B cell (primary cell): ENCODE measurements around the gene CMYA5. TPM values are rescaled to one million over a fixed set of nuclear protein-coding genes. Genes with fewer than 3 reads are reported as not detected.

Experiments used
- ATAC-seq: fragments of 200-7000 bp; cut with Tn5 transposase; one replicate; pipeline ENCODE4 v1.10.0; 2021; ENCODE audit warnings: low read depth, mild to moderate bottlenecking, moderate number of reproducible peaks, moderate library complexity
- CTCF ChIA-PET: fragments of 350-600 bp; sonication (Branson Sonifier 250); formaldehyde crosslinking; loops from one replicate; lab custom pipeline; 2021; ENCODE audit warnings: antibody characterized with exemption, inconsistent platforms; lab: Charles Lee
- POLR2A ChIA-PET: fragments of 350-600 bp; sonication (Branson Sonifier 250); formaldehyde crosslinking; loops from one replicate; lab custom pipeline; 2021; ENCODE audit warnings: antibody characterized with exemption; lab: Charles Lee
- DNase-seq: peaks from one replicate; pipeline ENCODE4 v3.0.0; 2013
- H2AFZ ChIP-seq: 2 replicates; pipeline ENCODE4 v1.6.1; 2012; ENCODE audit warnings: mild to moderate bottlenecking, low read depth, low read length; ENCODE audit not compliant: insufficient read depth, poor library complexity, severe bottlenecking
- H3K27ac ChIP-seq, 2 donors: 1 replicate in 1 of 2; 2 replicates in 1 of 2; pipeline ENCODE4 v1.5.1; 2012 to 2013; ENCODE audit warnings: low read length in 2 of 2, mild to moderate bottlenecking in 2 of 2, moderate library complexity in 1 of 2
- H3K27me3 ChIP-seq, 4 experiments: fragments of 200-600 bp in 1 of 4; sonication (generic) in 1 of 4; replicated peaks in 1 of 4; 1 replicate in 2 of 4; 2 replicates in 2 of 4; pipeline versions ENCODE4 v1.6.1 to v1.7.0; 2013 to 2016; ENCODE audit warnings: low read length in 3 of 4, mild to moderate bottlenecking in 2 of 4, mixed read lengths in 1 of 4, moderate library complexity in 1 of 4; ENCODE audit not compliant: insufficient read depth in 4 of 4, control insufficient read depth in 3 of 4; ENCODE audit errors: control extremely low read depth in 1 of 4
- H3K36me3 ChIP-seq, 2 experiments: replicated peaks in 1 of 2; 1 replicate in 1 of 2; 2 replicates in 1 of 2; pipeline versions ENCODE4 v1.6.1 to v1.7.1; 2013; ENCODE audit warnings: low read length in 1 of 2; ENCODE audit not compliant: insufficient read depth in 2 of 2, control insufficient read depth in 1 of 2; ENCODE audit errors: control extremely low read depth in 1 of 2, extremely low read depth in 1 of 2
- H3K4me1 ChIP-seq, 2 donors: fragments of 200-600 bp in 1 of 2; sonication (generic) in 1 of 2; 1 replicate in 1 of 2; 2 replicates in 1 of 2; pipeline versions ENCODE4 v1.5.1 to v1.6.1; 2013 to 2017; ENCODE audit warnings: low read length in 2 of 2; ENCODE audit not compliant: control insufficient read depth in 2 of 2, insufficient read depth in 2 of 2
- H3K4me2 ChIP-seq: replicated peaks from 2 replicates; pipeline ENCODE3; 2012; ENCODE audit warnings: mild to moderate bottlenecking, low read depth, low read length; ENCODE audit not compliant: poor library complexity, severe bottlenecking
- H3K4me3 ChIP-seq, 5 experiments: fragments of 200-600 bp in 1 of 5; sonication (generic) in 1 of 5; 1 replicate in 3 of 5; 2 replicates in 2 of 5; pipeline versions ENCODE4 v1.5.1 to v1.7.0; 2011 to 2016; ENCODE audit warnings: low read length in 4 of 5, mild to moderate bottlenecking in 4 of 5, low read depth in 2 of 5, control low read depth in 1 of 5, moderate library complexity in 1 of 5; ENCODE audit not compliant: insufficient read depth in 1 of 5; ENCODE audit errors: control extremely low read depth in 1 of 5, extremely low read depth in 1 of 5
- H3K79me2 ChIP-seq: fragments of 200-600 bp; sonication (generic); one replicate; pipeline ENCODE4 v1.6.0; 2016; ENCODE audit warnings: low read length; ENCODE audit not compliant: control insufficient read depth, insufficient read depth
- H3K9ac ChIP-seq: fragments of 200-600 bp; sonication (generic); 2 replicates; pipeline ENCODE4 v1.6.1; 2017; ENCODE audit warnings: mild to moderate bottlenecking, low read length, moderate library complexity
- H3K9me3 ChIP-seq, 3 donors: one replicate each; pipeline versions ENCODE4 v1.6.1 to v1.7.1; 2013; ENCODE audit warnings: low read length in 2 of 3; ENCODE audit not compliant: control insufficient read depth in 2 of 3, insufficient read depth in 1 of 3; ENCODE audit errors: control extremely low read depth in 1 of 3
- H4K20me1 ChIP-seq: 2 replicates; pipeline ENCODE4 v1.6.0; 2012; ENCODE audit warnings: mild to moderate bottlenecking, low read length; ENCODE audit not compliant: insufficient read depth, control insufficient read depth, poor library complexity, severe bottlenecking
- H3K27ac Mint-ChIP-seq: one replicate; pipeline ENCODE4 v1.8.0; 2021; ENCODE audit warnings: mixed read lengths
- H3K27me3 Mint-ChIP-seq: one replicate; pipeline ENCODE4 v1.8.0; 2021; ENCODE audit warnings: mixed read lengths
- H3K4me1 Mint-ChIP-seq: one replicate; pipeline ENCODE4 v1.8.0; 2021; ENCODE audit warnings: mixed read lengths
- H3K4me3 Mint-ChIP-seq: one replicate; pipeline ENCODE4 v1.8.0; 2021; ENCODE audit warnings: mixed read lengths
- H3K9me3 Mint-ChIP-seq: one replicate; pipeline ENCODE4 v1.8.0; 2022; ENCODE audit warnings: mixed read lengths; ENCODE audit not compliant: insufficient read depth
- CTCF ChIP-seq: fragments of 200-600 bp; IDR thresholded peaks from one replicate; pipeline ENCODE4 v1.8.0; 2022; ENCODE audit warnings: antibody characterized with exemption, mild to moderate bottlenecking
- EZH2 ChIP-seq: IDR thresholded peaks from 2 replicates; pipeline ENCODE4 v1.6.1; 2012; ENCODE audit warnings: borderline replicate concordance, low read depth, mild to moderate bottlenecking, moderate library complexity, low read length; ENCODE audit not compliant: insufficient read depth, poor library complexity, severe bottlenecking
- WGBS: methylation state at CpG from one replicate; pipeline ENCODE4 v1.1.5; 2013; ENCODE audit warnings: missing lambda C conversion rate; ENCODE audit not compliant: insufficient coverage; 5-methylcytosine and 5-hydroxymethylcytosine counted together
- intact Hi-C: fragments of 100-400 bp; cut with micrococcal nuclease; formaldehyde crosslinking; loops from one replicate; pipeline ENCODE4 v1.10.0; 2022
- polyA plus RNA-seq: library from polyadenylated mRNA; depleted of rRNA; stranded (reverse); fragments of >200 nt; gene quantifications from 2 replicates; pipeline ENCODE4 v1.2.3, GENCODE V29; 2012
- total RNA-seq, 2 donors: library from RNA; stranded (reverse); fragments of 120-200 nt in 1 of 2; gene quantifications; 1 replicate in 1 of 2; 2 replicates in 1 of 2; pipeline versions ENCODE4 v1.2.3 to v1.2.4, GENCODE V29; 2013 to 2022

The CMYA5 gene
- total and polyA plus RNA-seq, 2 donors (not counting 1 experiment from before 2014, with no cell fraction given): 0.01 to 0.25 TPM

GRCh38 chr5:79697222-79698170, 7.9 kb downstream of the CMYA5 start:
- ATAC-seq (no peak), DNase-seq (no peak)
- H3K36me3 ChIP-seq: no peaks in the 10 kb centered on the region
- no peaks in the 10 kb centered on the region for H3K9me3 Mint-ChIP-seq
- H4K20me1 ChIP-seq: no peaks in the 10 kb centered on the region
- no peaks in the 10 kb centered on the region for H3K79me2 ChIP-seq
- H3K27ac Mint-ChIP-seq: no peak overlapping the region
- H2AFZ ChIP-seq: no peak overlapping the region
- H3K4me1 Mint-ChIP-seq: no peaks in the 10 kb centered on the region
- no peaks in the 10 kb centered on the region for H3K27me3 Mint-ChIP-seq
- H3K9ac ChIP-seq: no peak overlapping the region
- no peak overlapping the region for H3K4me2 ChIP-seq
- H3K9me3 ChIP-seq: no peaks in the 10 kb centered on the region
- no peak overlapping the region for H3K27ac ChIP-seq
- no peaks in the 10 kb centered on the region for H3K4me1 ChIP-seq
- intact Hi-C loops: no loop called here
- no peaks in the 10 kb centered on the region for H3K27me3 ChIP-seq
- TF ChIP-seq CTCF (no peak), EZH2 (no peak)
- 100% methylated on average over 1 of the region's 4 CpGs for WGBS
- no peak overlapping the region for H3K4me3 Mint-ChIP-seq
- ChIA-PET POLR2A (no interaction called here), CTCF (interaction anchor here (0.9 kb wide), 1 partner anchor 8 kb away, joined by 3 read pairs; no protein-coding TSS in a partner anchor)
- H3K4me3 ChIP-seq: no peak overlapping the region

- WGBS: 89% methylated on average over 2 of the region's 4 CpGs
- intact Hi-C loops: no loop called here
- no peak for TF ChIP-seq EZH2
- TF ChIP-seq CTCF: no peak
- DNase-seq: no peak
- H3K4me3 Mint-ChIP-seq: no peak overlapping the region
- ATAC-seq: no peak
- Histone ChIP-seq H3K4me3 (no peak overlapping the region), H3K27ac (no peak overlapping the region), H3K4me1 (no peaks in the 10 kb centered on the region), H3K36me3 (no peaks in the 10 kb centered on the region), H3K4me2 (no peak overlapping the region), H2AFZ (no peak overlapping the region), H3K9ac (no peak overlapping the region), H4K20me1 (no peaks in the 10 kb centered on the region), H3K79me2 (no peaks in the 10 kb centered on the region), H3K27me3 (no peaks in the 10 kb centered on the region), H3K9me3 (peaks cover 0 to under 1% (median 0%) of the 10 kb centered on the region in 3 donors)
- POLR2A ChIA-PET: no interaction called here
- H3K27me3 Mint-ChIP-seq: no peaks in the 10 kb centered on the region
- no peak overlapping the region for H3K27ac Mint-ChIP-seq
- no peaks in the 10 kb centered on the region for H3K9me3 Mint-ChIP-seq
- CTCF ChIA-PET: no interaction called here
- no peaks in the 10 kb centered on the region for H3K4me1 Mint-ChIP-seq
These were observed 10.2 kb downstream of the CMYA5 start for GRCh38 chr5:79699763-79700400.
